NCI-H510A treated with DMSO at 0.1 percent for 48 hours (cell line): ENCODE measurements around the gene RPS6KA2.
A peak's percentile ranks its signal among the peaks of the same experiment; 100 is the strongest.
"Not testable (repeated sequence)": the region's sequence is repeated elsewhere in the genome, so short reads cannot be mapped to it uniquely, and the experiment has no call there.

Experiments used
- DNase-seq: peaks from one replicate; lab custom pipeline; 2025; lab: John Stamatoyannopoulos, UW

RPS6KA2 gene

GRCh38 chr6:166635013-166635970 is 8.2 kb upstream of the RPS6KA2 start:
- no peak for DNase-seq

- not testable (repeated sequence) for DNase-seq
Observed at GRCh38 chr6:166634581-166634980, 7.5 kb upstream of the RPS6KA2 start.

GRCh38 chr6:166633732-166634535 is 6.9 kb upstream of the RPS6KA2 start:
- DNase-seq: no peak

- DNase-seq: no peak
Observed at GRCh38 chr6:166632731-166633130, 5.7 kb upstream of the RPS6KA2 start.

- DNase-seq: no peak
Observed at GRCh38 chr6:166630462-166630861, 3.4 kb upstream of the RPS6KA2 start.

GRCh38 chr6:166629628-166630027 is 2.6 kb upstream of the RPS6KA2 start:
- no peak for DNase-seq

- peak; percentile 24 for DNase-seq
Observed at GRCh38 chr6:166627875-166628801, 1.1 kb upstream of the RPS6KA2 start.

- peak; percentile 31 for DNase-seq
Observed at GRCh38 chr6:166626177-166627032, 646 bp downstream of the RPS6KA2 start.

GRCh38 chr6:166625356-166625755 is 1.7 kb downstream of the RPS6KA2 start:
- DNase-seq: no peak

- DNase-seq: no peak
Observed at GRCh38 chr6:166624275-166624674, 2.8 kb downstream of the RPS6KA2 start.

GRCh38 chr6:166623318-166623717 is 3.7 kb downstream of the RPS6KA2 start:
- no peak for DNase-seq

GRCh38 chr6:166621114-166621540 is 5.9 kb downstream of the RPS6KA2 start:
- DNase-seq: no peak

GRCh38 chr6:166620478-166621113 is 6.5 kb downstream of the RPS6KA2 start:
- DNase-seq: no peak

- no peak for DNase-seq
Observed at GRCh38 chr6:166619912-166620311, 7.1 kb downstream of the RPS6KA2 start.

GRCh38 chr6:166618866-166619761 is 7.9 kb downstream of the RPS6KA2 start:
- no peak for DNase-seq

- no peak for DNase-seq
Observed at GRCh38 chr6:166618251-166618650, 8.8 kb downstream of the RPS6KA2 start.

GRCh38 chr6:166617359-166617758 is 9.7 kb downstream of the RPS6KA2 start:
- DNase-seq: no peak

GRCh38 chr6:166616261-166617238 is 10.5 kb downstream of the RPS6KA2 start:
- no peak for DNase-seq
